Esophagus squamous epithelium (tissue), 5 donors: ENCODE data around the gene UBAP1L. TPM values are rescaled to one million over a fixed set of nuclear protein-coding genes. Genes with fewer than 3 reads are reported as not detected.

ENCODE experiments used
- DNase-seq: peaks from one replicate; lab custom pipeline; 2025; lab: John Stamatoyannopoulos, UW
- H3K27ac ChIP-seq, 4 donors: fragments of 200-600 bp; sonication (generic); one replicate each; pipeline ENCODE4 v1.5.1; 2016 to 2019; ENCODE audit warnings: mild to moderate bottlenecking in 1 of 4
- H3K27me3 ChIP-seq, 4 donors: fragments of 200-600 bp; sonication (generic); 1 replicate in 3 of 4; 2 replicates in 1 of 4; pipeline versions ENCODE4 v1.5.1 to v1.6.0; 2017 to 2021; ENCODE audit warnings: antibody characterized with exemption in 1 of 4
- H3K36me3 ChIP-seq, 3 donors: fragments of 200-600 bp; sonication (generic); one replicate each; pipeline ENCODE4 v1.5.1; 2016 to 2019
- H3K4me1 ChIP-seq, 3 donors: fragments of 200-600 bp; sonication (generic); one replicate each; pipeline ENCODE4 v1.5.1; 2017 to 2019
- H3K4me3 ChIP-seq, 4 donors: fragments of 200-600 bp; sonication (generic); 1 replicate in 3 of 4; 2 replicates in 1 of 4; pipeline ENCODE4 v1.5.1; 2016 to 2019; ENCODE audit warnings: mild to moderate bottlenecking in 2 of 4, moderate library complexity in 1 of 4
- H3K9me3 ChIP-seq, 3 donors: fragments of 200-600 bp; sonication (generic); one replicate each; pipeline ENCODE4 v1.5.1; 2016 to 2019
- POLR2A ChIP-seq, 4 donors: fragments of 450-650 bp; IDR thresholded peaks; one replicate each; pipeline ENCODE4 v1.6.1; 2017; ENCODE audit warnings: antibody characterized with exemption in 4 of 4, mild to moderate bottlenecking in 4 of 4, moderate library complexity in 3 of 4
- WGBS, 2 donors: methylation state at CpG; one replicate each; pipeline ENCODE4 v1.1.5; 2018; 5-methylcytosine and 5-hydroxymethylcytosine counted together
- intact Hi-C: fragments of 100-400 bp; cut with DNase I; formaldehyde crosslinking; loops from one replicate; pipeline ENCODE4 v1.15.0; 2022
- total RNA-seq, 4 donors: library from RNA; depleted of rRNA; stranded (reverse); fragments of >200 nt; gene quantifications; one replicate each; pipeline ENCODE4 v1.1.0, GENCODE V29; 2016
- TF ChIP-seq, protein P1 (sequence below), 6 experiments: fragments of 450-650 bp in 4 of 6; fragments of 200-600 bp in 2 of 6; sonication (generic) in 2 of 6; IDR thresholded peaks; one replicate each; pipeline ENCODE4 v1.5.1; 2016 to 2019; ENCODE audit warnings: antibody characterized with exemption in 6 of 6, mild to moderate bottlenecking in 4 of 6, moderate library complexity in 4 of 6
- donor health status: DM: yes; HTN: yes; CAD: no.

UBAP1L gene
- total RNA-seq, result 1 to 10 TPM; 1.6 to 6.3 (median 2.0) TPM

DNA sequence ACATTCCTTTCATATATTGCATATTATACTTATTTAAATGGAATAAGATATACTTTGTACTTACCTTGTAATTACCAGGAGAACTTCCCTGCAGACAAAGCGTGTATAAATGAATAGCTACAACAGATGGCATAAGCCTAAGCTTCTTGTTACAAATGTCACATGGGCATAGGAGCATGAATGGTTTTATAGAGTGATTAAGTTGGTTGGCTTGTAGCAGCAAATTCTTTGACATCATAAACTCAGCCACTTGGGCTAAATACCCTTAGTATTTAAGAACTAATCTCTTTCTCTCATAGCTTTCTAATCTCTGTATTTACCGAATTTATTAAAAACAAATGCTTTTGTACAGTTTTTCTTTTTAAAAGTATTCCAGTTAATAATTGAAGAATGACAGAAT, at the start of gene UBAP1L:
Gene UBAP1L (minus strand): TSS at position 115 of the 400 bp plus-strand sequence. CDS start 8,985 bp downstream, outside the sequence.
- H3K4me3 ChIP-seq, result no peak within 1 kb of the TSS
- H3K4me1 ChIP-seq, result peaks cover 0 to 12% (median 0%) of the 10 kb centered on the region in 3 donors
- no peaks in the 10 kb centered on the region for H3K27me3 ChIP-seq
- TF ChIP-seq, protein P1, sequence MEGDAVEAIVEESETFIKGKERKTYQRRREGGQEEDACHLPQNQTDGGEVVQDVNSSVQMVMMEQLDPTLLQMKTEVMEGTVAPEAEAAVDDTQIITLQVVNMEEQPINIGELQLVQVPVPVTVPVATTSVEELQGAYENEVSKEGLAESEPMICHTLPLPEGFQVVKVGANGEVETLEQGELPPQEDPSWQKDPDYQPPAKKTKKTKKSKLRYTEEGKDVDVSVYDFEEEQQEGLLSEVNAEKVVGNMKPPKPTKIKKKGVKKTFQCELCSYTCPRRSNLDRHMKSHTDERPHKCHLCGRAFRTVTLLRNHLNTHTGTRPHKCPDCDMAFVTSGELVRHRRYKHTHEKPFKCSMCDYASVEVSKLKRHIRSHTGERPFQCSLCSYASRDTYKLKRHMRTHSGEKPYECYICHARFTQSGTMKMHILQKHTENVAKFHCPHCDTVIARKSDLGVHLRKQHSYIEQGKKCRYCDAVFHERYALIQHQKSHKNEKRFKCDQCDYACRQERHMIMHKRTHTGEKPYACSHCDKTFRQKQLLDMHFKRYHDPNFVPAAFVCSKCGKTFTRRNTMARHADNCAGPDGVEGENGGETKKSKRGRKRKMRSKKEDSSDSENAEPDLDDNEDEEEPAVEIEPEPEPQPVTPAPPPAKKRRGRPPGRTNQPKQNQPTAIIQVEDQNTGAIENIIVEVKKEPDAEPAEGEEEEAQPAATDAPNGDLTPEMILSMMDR (IDR thresholded peaks at IDR 0.05), result no peak
- TF ChIP-seq POLR2A (IDR thresholded peaks at IDR 0.05), result no peak
- no peak within 1 kb of the TSS for H3K27ac ChIP-seq
- peaks cover 0 to 94% (median 40%) of the 10 kb centered on the region in 3 donors for H3K36me3 ChIP-seq
- H3K9me3 ChIP-seq, result no peaks in the 10 kb centered on the region
- intact Hi-C loops, result no loop called here
- 81 to 84% methylated on average over 2 of the region's 2 CpGs for WGBS, 2 donors
- no peak for DNase-seq

DNA sequence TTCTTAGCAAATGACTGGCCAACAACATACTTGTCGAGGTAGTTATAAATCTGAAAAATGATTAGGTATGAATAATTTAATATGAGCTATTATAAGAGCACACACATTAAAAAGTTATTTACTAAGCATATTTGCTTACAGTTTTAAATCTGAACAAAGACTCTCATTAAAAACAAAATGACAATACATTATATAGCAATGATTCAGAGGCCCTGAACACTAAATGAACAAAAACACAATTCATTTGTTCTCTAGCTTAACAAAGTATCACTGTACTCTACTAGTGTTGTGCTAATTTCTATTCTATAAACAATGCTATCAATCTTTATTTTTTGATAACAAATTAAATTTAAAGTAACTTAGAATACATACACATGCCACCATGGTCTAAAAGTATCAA, 49.1 kb upstream of the UBAP1L start:
- Histone ChIP-seq H3K9me3 (no peaks in the 10 kb centered on the region), H3K4me3 (no peak overlapping the region), H3K36me3 (peaks cover 0 to 89% (median 7%) of the 10 kb centered on the region in 3 donors), H3K27ac (no peak overlapping the region), H3K27me3 (no peaks in the 10 kb centered on the region), H3K4me1 (no peaks in the 10 kb centered on the region)
- 67 to 71% methylated on average over 1 of the region's 1 CpG for WGBS, 2 donors
- intact Hi-C loops, result no loop called here
- no peak for TF ChIP-seq POLR2A (IDR thresholded peaks at IDR 0.05)
- TF ChIP-seq, protein P1 (IDR thresholded peaks at IDR 0.05), result no peak
- no peak for DNase-seq

DNA sequence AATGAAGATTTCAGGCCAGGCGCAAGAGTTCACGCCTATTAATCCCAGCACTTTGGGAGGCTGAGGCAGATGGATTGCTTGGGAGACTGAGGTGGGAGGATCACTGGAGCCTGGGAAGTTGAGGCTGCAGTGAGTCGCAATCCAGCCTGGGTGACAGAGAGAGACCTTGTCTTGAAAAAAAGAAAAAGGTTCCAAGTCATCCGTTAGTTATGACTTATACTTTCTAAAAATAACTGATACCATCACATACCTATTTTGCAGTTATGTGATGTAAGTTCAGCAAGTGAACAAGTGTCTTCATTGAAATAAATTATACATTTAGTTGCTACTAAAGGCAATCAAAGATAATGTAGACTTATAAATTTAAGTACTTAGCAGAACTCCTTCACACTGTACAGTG, 48.0 kb upstream of the UBAP1L start:
- Histone ChIP-seq H3K36me3 (peaks cover 0 to 92% (median 9%) of the 10 kb centered on the region in 3 donors), H3K27me3 (no peaks in the 10 kb centered on the region), H3K4me3 (no peak overlapping the region), H3K27ac (no peak overlapping the region), H3K4me1 (no peaks in the 10 kb centered on the region), H3K9me3 (no peaks in the 10 kb centered on the region)
- TF ChIP-seq, protein P1 (IDR thresholded peaks at IDR 0.05), result no peak
- no peak for TF ChIP-seq POLR2A (IDR thresholded peaks at IDR 0.05)
- WGBS, 2 donors, result 86 to 89% methylated on average over 4 of the region's 4 CpGs
- DNase-seq, result no peak
- intact Hi-C loops, result no loop called here

DNA sequence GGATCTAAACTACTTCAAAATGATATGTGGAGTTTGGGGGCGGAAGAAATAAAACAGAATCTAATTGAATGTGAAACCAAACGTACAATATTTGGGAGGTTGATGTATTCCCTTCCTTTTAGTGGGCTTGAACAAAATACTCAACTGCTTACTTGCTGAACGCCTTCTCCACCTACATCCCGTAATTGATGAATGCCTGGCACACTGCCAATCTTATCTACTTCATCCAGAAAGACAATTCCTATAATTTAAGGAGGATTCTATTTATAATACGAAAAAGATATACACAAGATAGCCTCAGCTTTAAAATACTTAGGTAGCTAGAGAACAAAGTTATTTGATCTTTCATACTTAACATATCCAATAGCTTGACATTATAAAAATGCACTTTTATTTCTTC, 41.7 kb upstream of the UBAP1L start:
- WGBS, 2 donors, result 63 to 68% methylated on average over 5 of the region's 5 CpGs
- Histone ChIP-seq H3K27ac (no peak overlapping the region), H3K4me1 (no peaks in the 10 kb centered on the region), H3K27me3 (no peaks in the 10 kb centered on the region), H3K4me3 (no peak overlapping the region), H3K9me3 (no peaks in the 10 kb centered on the region), H3K36me3 (peaks cover 6 to 99% (median 46%) of the 10 kb centered on the region in 3 donors)
- intact Hi-C loops, result no loop called here
- DNase-seq, result no peak
- TF ChIP-seq, protein P1 (IDR thresholded peaks at IDR 0.05), result no peak
- no peak for TF ChIP-seq POLR2A (IDR thresholded peaks at IDR 0.05)

DNA sequence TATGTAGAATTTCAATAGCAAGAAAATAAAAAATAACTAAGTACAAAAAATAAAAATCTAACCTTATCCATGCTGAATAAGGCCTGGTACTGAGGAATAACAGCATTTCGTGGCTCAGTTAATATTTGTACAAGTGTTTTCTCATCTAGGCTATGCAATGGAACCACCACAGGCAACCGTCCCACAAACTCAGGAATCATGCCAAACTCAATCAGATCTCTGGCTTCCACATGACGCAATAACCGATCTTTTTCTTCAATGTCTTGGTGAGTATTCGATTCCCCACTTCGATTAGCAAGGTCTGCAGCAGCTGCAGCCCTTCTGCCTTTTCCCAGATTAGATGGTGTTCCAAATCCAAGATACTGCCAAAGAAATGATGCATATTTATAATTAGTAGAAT, 39.7 kb upstream of the UBAP1L start:
- H3K27ac ChIP-seq, result no peak overlapping the region
- no peak overlapping the region for H3K4me3 ChIP-seq
- TF ChIP-seq, protein P1 (IDR thresholded peaks at IDR 0.05), result no peak
- TF ChIP-seq POLR2A (IDR thresholded peaks at IDR 0.05), result no peak
- 86 to 87% methylated on average over 6 of the region's 6 CpGs for WGBS, 2 donors
- no peak for DNase-seq
- no peaks in the 10 kb centered on the region for H3K27me3 ChIP-seq
- H3K4me1 ChIP-seq, result no peaks in the 10 kb centered on the region
- intact Hi-C loops, result no loop called here
- no peaks in the 10 kb centered on the region for H3K9me3 ChIP-seq
- H3K36me3 ChIP-seq, result peaks cover 6 to 100% (median 52%) of the 10 kb centered on the region in 3 donors
